ENCODE measurements around the gene TGFBR2.

TGFBR2 gene

GRCh38 chr3:30676424-30677346, 70.3 kb downstream of the TGFBR2 start:
- no peak overlapping the region for H3K18ac ChIP-seq (ENCODE audit: low read length)
- H3K4me2 ChIP-seq (ENCODE audit: low read length): no peak overlapping the region
- no peak overlapping the region for H2BK5ac ChIP-seq (ENCODE audit: low read depth, low read length, poor library complexity)
- no peak overlapping the region for H3K27ac ChIP-seq (ENCODE audit: low read depth, low read length)
- no peak overlapping the region for H3K4ac ChIP-seq (ENCODE audit: low read depth, low read length)
- no peak overlapping the region for H3K14ac ChIP-seq (ENCODE audit: low read length)
- H2BK12ac ChIP-seq (ENCODE audit: low read length): no peak overlapping the region
- H4K91ac ChIP-seq (ENCODE audit: low read depth, low read length): no peak overlapping the region
- H3K79me1 ChIP-seq (ENCODE audit: low read length): peaks cover 2% of the 10 kb centered on the region
- H3K9ac ChIP-seq (ENCODE audit: low read length): no peak overlapping the region
- H3K9me3 ChIP-seq (ENCODE audit: insufficient read depth, low read depth, low read length): no peaks in the 10 kb centered on the region
- no peak overlapping the region for H2AFZ ChIP-seq (ENCODE audit: insufficient read depth, low read length, poor library complexity)
- no peak overlapping the region for H2BK120ac ChIP-seq (ENCODE audit: insufficient read depth, low read length, poor library complexity)
- no peak overlapping the region for H2AK5ac ChIP-seq (ENCODE audit: low read length)
- H3K36me3 ChIP-seq (ENCODE audit: control insufficient read depth in 1 of 2, insufficient read depth in 2 of 2, low read length in 2 of 2): peaks cover 15 to 37% of the 10 kb centered on the region in 2 experiments
- DNase-seq: no peak
- no CpG with 5 or more reads among the region's 4 CpGs for WGBS (ENCODE audit: extremely low coverage, insufficient coverage, insufficient read length)
- no peak overlapping the region for H3K23ac ChIP-seq (ENCODE audit: low read length)
- no peak overlapping the region for H4K12ac ChIP-seq (ENCODE audit: low read depth, low read length)
- H3K4me3 ChIP-seq (ENCODE audit: low read depth, low read length): no peak overlapping the region
- no peaks in the 10 kb centered on the region for H3K79me2 ChIP-seq (ENCODE audit: control insufficient read depth, insufficient read depth, low read length, poor library complexity)
- H4K8ac ChIP-seq (ENCODE audit: low read depth, low read length): no peak overlapping the region
- H3K4me1 ChIP-seq (ENCODE audit: control insufficient read depth in 1 of 2, insufficient read depth in 2 of 2, low read length in 2 of 2): peaks cover 9 to 13% of the 10 kb centered on the region in 2 experiments
- no peaks in the 10 kb centered on the region for H3K27me3 ChIP-seq (ENCODE audit: insufficient read depth, low read length)

DNA sequence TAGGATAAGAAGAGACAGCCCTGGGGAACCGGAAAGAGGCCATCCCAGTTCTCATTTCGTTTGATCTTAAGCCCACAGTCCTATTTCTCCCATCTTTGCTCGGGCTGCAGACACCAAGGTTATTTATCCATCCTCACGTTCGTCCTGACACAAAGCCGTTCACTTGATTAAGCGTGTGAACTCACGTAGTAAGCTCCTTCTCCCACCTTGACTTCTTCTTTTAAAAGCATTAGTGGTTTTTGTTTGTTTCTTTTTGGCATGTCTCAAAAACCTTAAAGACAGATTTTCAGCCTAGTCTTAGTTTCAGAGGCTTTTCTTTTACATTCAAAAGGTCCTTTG, 70.9 kb downstream of the TGFBR2 start:
- Histone ChIP-seq H2BK5ac (ENCODE audit: low read depth, low read length, poor library complexity) (no peak overlapping the region), H3K4me1 (ENCODE audit: control insufficient read depth in 1 of 2, insufficient read depth in 2 of 2, low read length in 2 of 2) (peaks cover 9 to 15% of the 10 kb centered on the region in 2 experiments), H3K4me2 (ENCODE audit: low read length) (no peak overlapping the region), H4K8ac (ENCODE audit: low read depth, low read length) (no peak overlapping the region), H3K18ac (ENCODE audit: low read length) (no peak overlapping the region), H3K4ac (ENCODE audit: low read depth, low read length) (no peak overlapping the region), H2AK5ac (ENCODE audit: low read length) (no peak overlapping the region), H3K9me3 (ENCODE audit: insufficient read depth, low read depth, low read length) (no peaks in the 10 kb centered on the region), H2BK120ac (ENCODE audit: insufficient read depth, low read length, poor library complexity) (no peak overlapping the region), H2BK12ac (ENCODE audit: low read length) (no peak overlapping the region), H3K36me3 (ENCODE audit: control insufficient read depth in 1 of 2, insufficient read depth in 2 of 2, low read length in 2 of 2) (peaks cover 9 to 31% of the 10 kb centered on the region in 2 experiments), H3K23ac (ENCODE audit: low read length) (no peak overlapping the region), H4K91ac (ENCODE audit: low read depth, low read length) (no peak overlapping the region), H2AFZ (ENCODE audit: insufficient read depth, low read length, poor library complexity) (no peak overlapping the region), H4K12ac (ENCODE audit: low read depth, low read length) (no peak overlapping the region), H3K79me1 (ENCODE audit: low read length) (peaks cover 2% of the 10 kb centered on the region), H3K27me3 (ENCODE audit: insufficient read depth, low read length) (no peaks in the 10 kb centered on the region), H3K14ac (ENCODE audit: low read length) (no peak overlapping the region), H3K79me2 (ENCODE audit: control insufficient read depth, insufficient read depth, low read length, poor library complexity) (no peaks in the 10 kb centered on the region), H3K9ac (ENCODE audit: low read length) (no peak overlapping the region), H3K4me3 (ENCODE audit: low read depth, low read length) (no peak overlapping the region), H3K27ac (ENCODE audit: low read depth, low read length) (no peak overlapping the region)
- DNase-seq: no peak
- WGBS (ENCODE audit: extremely low coverage, insufficient coverage, insufficient read length): no CpG with 5 or more reads among the region's 8 CpGs

GRCh38 chr3:30679045-30679444, 72.6 kb downstream of the TGFBR2 start:
- H2AFZ ChIP-seq (ENCODE audit: insufficient read depth, low read length, poor library complexity): no peak overlapping the region
- H3K14ac ChIP-seq (ENCODE audit: low read length): no peak overlapping the region
- H2BK120ac ChIP-seq (ENCODE audit: insufficient read depth, low read length, poor library complexity): no peak overlapping the region
- H4K91ac ChIP-seq (ENCODE audit: low read depth, low read length): no peak overlapping the region
- no peaks in the 10 kb centered on the region for H3K27me3 ChIP-seq (ENCODE audit: insufficient read depth, low read length)
- no peak overlapping the region for H2AK5ac ChIP-seq (ENCODE audit: low read length)
- H4K8ac ChIP-seq (ENCODE audit: low read depth, low read length): no peak overlapping the region
- no peak overlapping the region for H3K4me3 ChIP-seq (ENCODE audit: low read depth, low read length)
- H3K36me3 ChIP-seq (ENCODE audit: control insufficient read depth in 1 of 2, insufficient read depth in 2 of 2, low read length in 2 of 2): peaks cover 5 to 22% of the 10 kb centered on the region in 2 experiments
- no peak overlapping the region for H4K12ac ChIP-seq (ENCODE audit: low read depth, low read length)
- no peaks in the 10 kb centered on the region for H3K9me3 ChIP-seq (ENCODE audit: insufficient read depth, low read depth, low read length)
- H2BK12ac ChIP-seq (ENCODE audit: low read length): no peak overlapping the region
- peaks cover 13 to 24% of the 10 kb centered on the region in 2 experiments for H3K4me1 ChIP-seq (ENCODE audit: control insufficient read depth in 1 of 2, insufficient read depth in 2 of 2, low read length in 2 of 2)
- peaks cover 2% of the 10 kb centered on the region for H3K79me1 ChIP-seq (ENCODE audit: low read length)
- no peaks in the 10 kb centered on the region for H3K79me2 ChIP-seq (ENCODE audit: control insufficient read depth, insufficient read depth, low read length, poor library complexity)
- H3K18ac ChIP-seq (ENCODE audit: low read length): no peak overlapping the region
- H3K4me2 ChIP-seq (ENCODE audit: low read length): no peak overlapping the region
- no peak for DNase-seq
- no peak overlapping the region for H3K4ac ChIP-seq (ENCODE audit: low read depth, low read length)
- H2BK5ac ChIP-seq (ENCODE audit: low read depth, low read length, poor library complexity): no peak overlapping the region
- no peak overlapping the region for H3K27ac ChIP-seq (ENCODE audit: low read depth, low read length)
- no peak overlapping the region for H3K9ac ChIP-seq (ENCODE audit: low read length)
- H3K23ac ChIP-seq (ENCODE audit: low read length): no peak overlapping the region

DNA sequence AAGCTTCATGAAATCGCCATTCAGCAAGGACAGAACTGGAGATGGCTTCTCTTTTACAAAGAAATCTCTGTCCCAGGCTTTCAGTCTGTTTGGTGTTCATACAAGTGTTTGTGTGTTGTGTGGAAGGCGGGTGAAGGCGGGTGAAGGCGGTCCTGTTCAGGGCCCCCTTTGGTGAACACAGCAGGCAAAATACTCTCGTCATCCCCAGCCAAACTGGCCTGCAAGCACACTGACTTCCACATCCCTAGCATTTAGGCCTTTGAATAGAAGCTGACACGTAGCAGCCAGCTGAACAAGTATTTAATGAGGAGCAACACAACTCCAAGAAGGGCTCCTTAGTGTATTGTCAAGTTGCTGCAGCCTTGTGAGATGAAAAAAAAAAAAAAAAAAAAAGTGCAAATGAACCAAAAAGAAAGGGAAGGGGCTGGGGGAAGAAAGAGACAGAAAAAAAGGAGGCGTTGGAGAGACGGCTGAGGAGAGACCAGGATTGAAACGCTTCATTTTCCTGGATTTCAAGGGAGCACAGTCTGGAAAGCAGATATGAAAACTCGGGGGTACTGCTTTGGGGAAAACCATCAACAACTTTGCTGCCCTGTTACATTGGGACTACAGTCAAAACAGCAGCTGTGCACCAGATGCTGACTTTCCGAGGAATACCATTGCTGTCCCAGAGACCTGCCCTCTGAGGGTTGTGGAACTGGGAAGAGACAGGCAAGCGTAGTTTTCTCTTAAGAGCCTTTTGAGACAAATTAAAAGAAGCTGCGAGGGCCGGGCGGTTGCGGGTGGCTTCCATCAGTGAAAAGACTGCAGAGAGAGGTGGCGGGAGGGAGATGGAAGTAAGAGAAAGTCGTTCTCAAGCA, 74.6 kb downstream of the TGFBR2 start:
- WGBS (ENCODE audit: extremely low coverage, insufficient coverage, insufficient read length): no CpG with 5 or more reads among the region's 18 CpGs
- no peak overlapping the region for H2BK5ac ChIP-seq (ENCODE audit: low read depth, low read length, poor library complexity)
- no peak overlapping the region for H2AFZ ChIP-seq (ENCODE audit: insufficient read depth, low read length, poor library complexity)

More for the DNA sequence above, 74.6 kb downstream of the TGFBR2 start:
- Histone ChIP-seq H4K91ac (ENCODE audit: low read depth, low read length) (peak overlapping the region; percentile 8), H3K4me2 (ENCODE audit: low read length) (no peak overlapping the region), H4K8ac (ENCODE audit: low read depth, low read length) (peak overlapping the region; percentile 23), H3K36me3 (ENCODE audit: control insufficient read depth in 1 of 2, insufficient read depth in 2 of 2, low read length in 2 of 2) (peaks cover 4 to 19% of the 10 kb centered on the region in 2 experiments), H3K9me3 (ENCODE audit: insufficient read depth, low read depth, low read length) (no peaks in the 10 kb centered on the region), H2BK12ac (ENCODE audit: low read length) (peak overlapping the region; percentile 67), H3K79me2 (ENCODE audit: control insufficient read depth, insufficient read depth, low read length, poor library complexity) (no peaks in the 10 kb centered on the region), H3K27ac (ENCODE audit: low read depth, low read length) (peak overlapping the region; percentile 30), H2AK5ac (ENCODE audit: low read length) (peak overlapping the region; percentile 35), H3K79me1 (ENCODE audit: low read length) (peaks cover 2% of the 10 kb centered on the region), H3K27me3 (ENCODE audit: insufficient read depth, low read length) (no peaks in the 10 kb centered on the region), H3K4ac (ENCODE audit: low read depth, low read length) (peak overlapping the region; percentile 21), H2BK120ac (ENCODE audit: insufficient read depth, low read length, poor library complexity) (peak overlapping the region; percentile 20), H3K18ac (ENCODE audit: low read length) (peak overlapping the region; percentile 35), H4K12ac (ENCODE audit: low read depth, low read length) (no peak overlapping the region), H3K4me3 (ENCODE audit: low read depth, low read length) (no peak overlapping the region), H3K9ac (ENCODE audit: low read length) (no peak overlapping the region), H3K14ac (ENCODE audit: low read length) (peak overlapping the region; percentile 29), H3K23ac (ENCODE audit: low read length) (no peak overlapping the region), H3K4me1 (ENCODE audit: control insufficient read depth in 1 of 2, insufficient read depth in 2 of 2, low read length in 2 of 2) (peaks cover 13 to 24% of the 10 kb centered on the region in 2 experiments)
- no peak for DNase-seq
